Activated T-cell treated with anti-CD3 and anti-CD28 coated beads, Interleukin-2, amount 50 U/mL, for 48 hours (primary cell): ENCODE measurements around the gene MYL6B.
A peak's percentile ranks its signal among the peaks of the same experiment; 100 is the strongest.
"Not testable (repeated sequence)": the region's sequence is repeated elsewhere in the genome, so short reads cannot be mapped to it uniquely, and the experiment has no call there.

Source experiments
- DNase-seq, 2 experiments: peaks; one replicate each; pipeline ENCODE4 v3.0.0-alpha.2; 2020

The MYL6B gene

GRCh38 chr12:56152132-56152755, at the start of gene MYL6B:
Gene MYL6B (plus strand): TSS chr12:56152587. CDS start chr12:56153919, 1,332 bp downstream.
- DNase-seq = peak; percentile 95 to 96

GRCh38 chr12:56102683-56103065, 49.7 kb upstream of the MYL6B start:
- DNase-seq = no peak

GRCh38 chr12:56103066-56103711, 49.2 kb upstream of the MYL6B start:
- no peak for DNase-seq

GRCh38 chr12:56103823-56104108, 48.6 kb upstream of the MYL6B start:
- DNase-seq = no peak

GRCh38 chr12:56104109-56104814, 48.1 kb upstream of the MYL6B start, which contains the start of gene PA2G4:
Gene PA2G4 (plus strand): TSS chr12:56104559. CDS start chr12:56104738, 179 bp downstream.
- DNase-seq = peak; percentile 99

- peak; percentile 57 to 58 for DNase-seq
These were observed 47.4 kb upstream of the MYL6B start for GRCh38 chr12:56104815-56105608.

- no peak for DNase-seq
These were observed 46.8 kb upstream of the MYL6B start for GRCh38 chr12:56105609-56105902.

- DNase-seq = no peak
These were observed 45.1 kb upstream of the MYL6B start for GRCh38 chr12:56107242-56107641.

GRCh38 chr12:56110571-56110970, 41.8 kb upstream of the MYL6B start:
- no peak for DNase-seq

- no peak for DNase-seq
These were observed 38.3 kb upstream of the MYL6B start for GRCh38 chr12:56114084-56114483.

- no peak for DNase-seq
These were observed 37.1 kb upstream of the MYL6B start for GRCh38 chr12:56115329-56115728.

- DNase-seq = peak; percentile 97 to 98
These were observed 35.9 kb upstream of the MYL6B start, which contains the start of gene RPL41 for GRCh38 chr12:56116267-56117081. Gene RPL41 (plus strand): TSS chr12:56116633.

GRCh38 chr12:56117082-56117706, 35.2 kb upstream of the MYL6B start:
- DNase-seq = not testable (repeated sequence)

GRCh38 chr12:56117778-56118687, 34.4 kb upstream of the MYL6B start, which contains the start of gene ZC3H10:
Gene ZC3H10 (plus strand): TSS chr12:56118266. CDS start chr12:56120563, 2,297 bp downstream.
- DNase-seq = peak; percentile 98

- no peak for DNase-seq
These were observed 33.6 kb upstream of the MYL6B start for GRCh38 chr12:56118688-56119357.

- DNase-seq = peak; percentile 70
These were observed 33.0 kb upstream of the MYL6B start for GRCh38 chr12:56119361-56119796.

GRCh38 chr12:56120158-56120846, 32.1 kb upstream of the MYL6B start:
- DNase-seq = no peak

GRCh38 chr12:56121204-56121870, 31.1 kb upstream of the MYL6B start:
- no peak for DNase-seq

- DNase-seq = no peak
These were observed 29.8 kb upstream of the MYL6B start for GRCh38 chr12:56122637-56123036.
